ENCODE data around the gene ABAT. TPM values are rescaled to one million over a fixed set of nuclear protein-coding genes. Genes with fewer than 3 reads are reported as not detected.
"Not testable (repeated sequence)": the region's sequence is repeated elsewhere in the genome, so short reads cannot be mapped to it uniquely, and the experiment has no call there.

The ABAT gene
- total RNA-seq, 1 experiment from 2014 or later: 7.3 TPM

GRCh38 chr16:8651958-8652357 lies 22.5 kb upstream of the ABAT start:
- H4K91ac ChIP-seq (ENCODE audit: insufficient read length, low read depth, low read length); H3K79me2 ChIP-seq (ENCODE audit: insufficient read depth, low read length); H3K9me3 Mint-ChIP-seq; H2BK12ac ChIP-seq (ENCODE audit: insufficient read length, low read depth, low read length); H2BK5ac ChIP-seq (ENCODE audit: insufficient read length, low read length); H3K4ac ChIP-seq (ENCODE audit: low read depth, low read length); H3K14ac ChIP-seq (ENCODE audit: insufficient read depth, low read length); H3K27ac Mint-ChIP-seq; H2BK15ac ChIP-seq (ENCODE audit: low read depth, low read length); H3K4me2 ChIP-seq (ENCODE audit: insufficient read depth, insufficient read length, low read length); H2AK5ac ChIP-seq (ENCODE audit: insufficient read length, low read length); H3K27ac ChIP-seq (ENCODE audit: insufficient read length, low read depth, low read length); H3K56ac ChIP-seq (ENCODE audit: insufficient read length, low read depth, low read length); H2BK20ac ChIP-seq (ENCODE audit: low read depth, low read length, poor library complexity, severe bottlenecking); H3K9me3 ChIP-seq (ENCODE audit: control insufficient read depth, low read depth, low read length); H4K8ac ChIP-seq (replicated peaks; ENCODE audit: insufficient read length, low read depth, low read length); H4K5ac ChIP-seq (ENCODE audit: insufficient read length, low read depth, low read length); H3K18ac ChIP-seq (ENCODE audit: insufficient read length, low read depth, low read length); H4K20me1 ChIP-seq (ENCODE audit: control insufficient read depth, insufficient read depth, insufficient read length); H3K23ac ChIP-seq (ENCODE audit: insufficient read length, low read depth, low read length); H3T11ph ChIP-seq (ENCODE audit: low read length); H3K4me3 Mint-ChIP-seq; H2AFZ ChIP-seq (ENCODE audit: low read length); H3K27me3 ChIP-seq (ENCODE audit: insufficient read depth, low read length); H3K27me3 Mint-ChIP-seq (ENCODE audit: low read depth); H3K79me1 ChIP-seq (ENCODE audit: insufficient read depth, low read depth, low read length, poor library complexity, severe bottlenecking); H3K4me1 ChIP-seq (ENCODE audit: insufficient read depth, low read length); H3K23me2 ChIP-seq (ENCODE audit: insufficient read length, low read depth, low read length, poor library complexity, severe bottlenecking); H3K9ac ChIP-seq (ENCODE audit: extremely low read depth, insufficient read length, low read length); H2BK120ac ChIP-seq (ENCODE audit: low read depth, low read length, poor library complexity, severe bottlenecking): not testable (repeated sequence)
- peak; percentile 49 for DNase-seq
- WGBS (ENCODE audit: extremely low coverage, insufficient read length, low lambda C conversion rate): no CpG with 5 or more reads among the region's 7 CpGs
- Mint-ChIP-seq H3K4me1 (peaks cover 10 to 12% of the 10 kb centered on the region in 2 experiments), H3K36me3 (ENCODE audit: insufficient read depth in 1 of 3, low read depth in 3 of 3) (peaks cover 17 to 22% (median 19%) of the 10 kb centered on the region in 3 experiments; a peak in 6 of 7 replicates)
- peak; percentile 57 for TF ChIP-seq CTCF (conservative IDR thresholded peaks at IDR 0.05)
